ENCODE measurements around the gene SEPSECS.
"Not testable (repeated sequence)": the region's sequence is repeated elsewhere in the genome, so short reads cannot be mapped to it uniquely, and the experiment has no call there.

SEPSECS gene

GRCh38 chr4:25088093-25088952 is 71.9 kb downstream of the SEPSECS start:
- in situ Hi-C loops (cut with HindIII; ENCODE audit: low sequenced_read_pairs), result no loop called here

GRCh38 chr4:25085671-25086070 is 74.6 kb downstream of the SEPSECS start:
- in situ Hi-C loops (cut with HindIII; ENCODE audit: low sequenced_read_pairs), result no loop called here

- in situ Hi-C loops (cut with HindIII; ENCODE audit: low sequenced_read_pairs), result not testable (repeated sequence)
Observed at GRCh38 chr4:25083441-25083840, 76.8 kb downstream of the SEPSECS start.

- in situ Hi-C loops (cut with HindIII; ENCODE audit: low sequenced_read_pairs), result no loop called here
Observed at GRCh38 chr4:25081866-25082471, 78.3 kb downstream of the SEPSECS start.

DNA sequence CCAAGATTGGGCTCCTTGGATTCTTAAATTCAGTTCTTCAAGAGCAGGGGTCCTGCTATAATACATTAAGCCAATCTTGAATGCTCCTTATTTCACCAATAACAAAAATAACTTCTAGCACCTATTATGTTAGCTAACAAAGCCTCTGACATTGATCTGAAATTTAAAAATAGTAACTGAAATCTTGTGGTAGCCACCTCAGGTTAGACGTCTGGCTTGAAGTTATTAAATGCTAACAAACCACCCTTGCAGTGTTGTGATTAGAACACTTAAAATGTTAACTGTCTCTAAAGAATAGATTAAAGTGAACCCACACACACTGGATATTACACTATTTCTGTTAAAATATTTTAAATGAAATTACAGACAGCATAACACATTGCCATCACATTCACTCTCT is 79.7 kb downstream of the SEPSECS start:
- in situ Hi-C loops (cut with HindIII; ENCODE audit: low sequenced_read_pairs), result no loop called here

GRCh38 chr4:25078523-25078922 is 81.7 kb downstream of the SEPSECS start:
- in situ Hi-C loops (cut with HindIII; ENCODE audit: low sequenced_read_pairs), result no loop called here

- in situ Hi-C loops (cut with HindIII; ENCODE audit: low sequenced_read_pairs), result no loop called here
Observed at GRCh38 chr4:25076625-25077398, 83.4 kb downstream of the SEPSECS start.

- in situ Hi-C loops (cut with HindIII; ENCODE audit: low sequenced_read_pairs), result no loop called here
Observed at GRCh38 chr4:25075851-25076250, 84.4 kb downstream of the SEPSECS start.

DNA sequence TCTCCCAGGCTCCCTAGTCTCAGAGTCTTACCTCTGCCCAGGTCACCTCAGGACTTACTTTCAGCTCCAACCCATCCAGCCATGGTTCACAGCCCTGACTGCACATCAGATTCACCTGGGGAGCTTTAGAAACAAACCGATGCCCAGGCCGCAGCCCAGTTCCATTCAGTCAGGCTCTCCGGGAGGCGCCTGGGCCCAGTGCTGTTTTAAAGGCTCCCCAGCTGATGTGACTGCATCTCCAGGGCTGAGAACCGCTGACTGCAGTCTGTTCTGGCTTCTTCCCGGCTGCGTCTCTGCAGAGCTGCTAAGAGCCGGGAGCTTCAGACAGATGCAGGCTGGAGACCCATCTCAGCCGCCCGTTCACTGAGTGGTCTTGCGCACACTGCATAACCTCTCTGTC is 85.1 kb downstream of the SEPSECS start:
- in situ Hi-C loops (cut with HindIII; ENCODE audit: low sequenced_read_pairs), result no loop called here

DNA sequence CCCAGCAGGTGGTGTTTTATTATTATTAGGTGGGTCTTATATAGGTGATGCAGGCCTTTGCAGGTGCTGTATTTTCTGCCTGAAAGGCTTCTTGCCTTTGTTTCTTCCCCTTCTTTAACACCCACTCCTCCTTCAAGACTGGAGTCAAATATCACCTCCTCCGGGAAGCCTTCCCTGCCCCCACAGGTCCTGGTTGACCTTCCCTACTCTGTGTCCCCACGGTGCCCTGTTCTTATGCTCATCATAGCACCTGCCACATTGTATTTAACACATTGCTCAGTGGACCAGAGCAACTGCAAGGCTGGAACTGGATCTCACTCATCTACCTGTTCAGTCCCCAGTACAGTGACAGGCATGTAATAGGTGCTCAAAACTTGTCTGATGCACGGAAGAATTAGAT is 89.7 kb downstream of the SEPSECS start:
- in situ Hi-C loops (cut with HindIII; ENCODE audit: low sequenced_read_pairs), result no loop called here

Data from DLD1 (cell line).